Panc1 (cell line): ENCODE results near the gene LONP2. TPM values are rescaled to one million over a fixed set of nuclear protein-coding genes. Genes with fewer than 3 reads are reported as not detected.

Source experiments
- ATAC-seq: fragments of 200-7000 bp; cut with Tn5 transposase; 2 replicates; pipeline ENCODE4 v1.9.1; 2020; ENCODE audit warnings: mild to moderate bottlenecking, moderate library complexity
- BruUV-seq: library from RNA; stranded (reverse); fragments of 400-500 nt; replicated peaks from 2 replicates; lab custom pipeline; 2021; lab: Mats Ljungman, UMichigan
- CTCF ChIA-PET: fragments of 300-600 bp; sonication (Branson Sonifier 250); formaldehyde crosslinking; loops from one replicate; lab custom pipeline; 2022; ENCODE audit warnings: antibody characterized with exemption; lab: Charles Lee
- POLR2A ChIA-PET: fragments of 300-600 bp; sonication (Branson Sonifier 250); formaldehyde crosslinking; loops from one replicate; lab custom pipeline; 2022; ENCODE audit warnings: antibody characterized with exemption; lab: Charles Lee
- DNase-seq: peaks from one replicate; pipeline ENCODE4 v3.0.0-alpha.2; 2010; ENCODE audit warnings: low read depth, low spot score
- H3K27ac ChIP-seq: 2 replicates; pipeline ENCODE4 v1.5.1; 2011; ENCODE audit warnings: mild to moderate bottlenecking, low read length, inconsistent platforms
- H3K27me3 ChIP-seq: fragments of 200-500 bp; sonication (Bioruptor generic); 2 replicates; pipeline ENCODE4 v1.6.0; 2014; ENCODE audit warnings: low read length, inconsistent platforms; ENCODE audit not compliant: control insufficient read depth, insufficient read depth
- H3K36me3 ChIP-seq: fragments of 200-500 bp; sonication (Bioruptor generic); 2 replicates; pipeline ENCODE4 v1.5.1; 2014; ENCODE audit warnings: inconsistent platforms, mild to moderate bottlenecking, low read length, moderate library complexity; ENCODE audit not compliant: control insufficient read depth, insufficient read depth
- H3K4me1 ChIP-seq: 2 replicates; pipeline ENCODE4 v1.5.1; 2011; ENCODE audit warnings: inconsistent platforms, mild to moderate bottlenecking, low read length, moderate library complexity; ENCODE audit not compliant: control insufficient read depth, insufficient read depth
- H3K4me3 ChIP-seq, 2 experiments: 2 replicates each; pipeline ENCODE4 v1.5.1; 2011 to 2012; ENCODE audit warnings: low read depth in 2 of 2, low read length in 2 of 2, mild to moderate bottlenecking in 2 of 2, inconsistent platforms in 1 of 2, moderate library complexity in 1 of 2
- H3K9me3 ChIP-seq: fragments of 200-500 bp; sonication (Bioruptor generic); 2 replicates; pipeline ENCODE4 v1.5.1; 2014; ENCODE audit warnings: low read depth, mild to moderate bottlenecking, inconsistent platforms, low read length, moderate library complexity; ENCODE audit not compliant: control insufficient read depth, insufficient read depth
- CTCF ChIP-seq: fragments of 450-650 bp; IDR thresholded peaks from 2 replicates; pipeline ENCODE4 v1.5.1; 2017; ENCODE audit warnings: mild to moderate bottlenecking
- POLR2AphosphoS5 ChIP-seq: IDR thresholded peaks from 2 replicates; pipeline ENCODE4 v1.6.1; 2012; ENCODE audit warnings: mild to moderate bottlenecking, low read depth, low read length, moderate library complexity
- REST ChIP-seq, 2 experiments: IDR thresholded peaks; 2 replicates each; pipeline ENCODE4 v1.6.1; 2011 to 2012; ENCODE audit warnings: low read depth in 2 of 2, control low read depth in 1 of 2, low read length in 1 of 2, mild to moderate bottlenecking in 1 of 2, moderate library complexity in 1 of 2; ENCODE audit not compliant: insufficient read depth in 1 of 2
- SIN3A ChIP-seq: IDR thresholded peaks from 2 replicates; pipeline ENCODE4 v1.6.1; 2012; ENCODE audit warnings: low read depth, mild to moderate bottlenecking, low read length, moderate library complexity, borderline replicate concordance; ENCODE audit not compliant: insufficient read depth
- TCF7L2 ChIP-seq: IDR thresholded peaks from 2 replicates; pipeline ENCODE4 v1.6.1; 2011; ENCODE audit warnings: mild to moderate bottlenecking, low read depth, low read length, inconsistent platforms
- in situ Hi-C: cut with HindIII; loops from 2 replicates; pipeline ENCODE4 v1.10.0; 2016; ENCODE audit warnings: low sequenced_read_pairs, low pct_unique_long_range_greater_than_20kb
- intact Hi-C: fragments of 100-400 bp; cut with micrococcal nuclease; formaldehyde crosslinking; loops from one replicate; pipeline ENCODE4 v1.10.0; 2022; ENCODE audit not compliant: unreplicated experiment
- total RNA-seq: library from RNA; stranded (reverse); gene quantifications from one replicate; pipeline ENCODE4 v1.2.1, GENCODE V29; 2021; ENCODE audit not compliant: unreplicated experiment

LONP2 gene
- total RNA-seq, 1 experiment from 2014 or later: 22.9 TPM

GRCh38 chr16:48291754-48292153 is 47.7 kb downstream of the LONP2 start:
- TF ChIP-seq SIN3A (no peak), POLR2AphosphoS5 (no peak), TCF7L2 (no peak), CTCF (no peak), REST (IDR thresholded peaks at IDR 0.05; ENCODE audit: insufficient read depth in 1 of 2, low read depth in 2 of 2, low read length in 1 of 2) (no peak)
- Histone ChIP-seq H3K27me3 (no peaks in the 10 kb centered on the region), H3K9me3 (no peaks in the 10 kb centered on the region), H3K27ac (no peak overlapping the region), H3K4me1 (no peaks in the 10 kb centered on the region), H3K4me3 (no peak overlapping the region), H3K36me3 (no peaks in the 10 kb centered on the region)
- ChIA-PET POLR2A (no interaction called here), CTCF (no interaction called here)
- BruUV-seq: no TSS peak
- intact Hi-C loops (no loop called here), in situ Hi-C loops (no loop called here)
- DNase-seq (no peak), ATAC-seq (no peak)

GRCh38 chr16:48292452-48292851 is 48.4 kb downstream of the LONP2 start:
- no peak for ATAC-seq
- no peaks in the 10 kb centered on the region for H3K36me3 ChIP-seq
- no peaks in the 10 kb centered on the region for H3K9me3 ChIP-seq
- intact Hi-C loops (no loop called here), in situ Hi-C loops (no loop called here)
- CTCF ChIA-PET: no interaction called here
- no peaks in the 10 kb centered on the region for H3K27me3 ChIP-seq
- DNase-seq: no peak
- no peak for TF ChIP-seq TCF7L2
- TF ChIP-seq CTCF: no peak
- TF ChIP-seq POLR2AphosphoS5: no peak
- BruUV-seq: no TSS peak
- no peak overlapping the region for H3K27ac ChIP-seq
- no peak overlapping the region for H3K4me3 ChIP-seq
- H3K4me1 ChIP-seq: no peaks in the 10 kb centered on the region
- POLR2A ChIA-PET: no interaction called here

GRCh38 chr16:48294724-48295123 is 50.6 kb downstream of the LONP2 start:
- Histone ChIP-seq H3K27me3 (no peaks in the 10 kb centered on the region), H3K4me1 (no peaks in the 10 kb centered on the region), H3K9me3 (no peaks in the 10 kb centered on the region), H3K4me3 (no peak overlapping the region), H3K27ac (no peak overlapping the region), H3K36me3 (no peaks in the 10 kb centered on the region)
- ChIA-PET CTCF (no interaction called here), POLR2A (no interaction called here)
- BruUV-seq: no TSS peak
- intact Hi-C loops (no loop called here), in situ Hi-C loops (no loop called here)
- TF ChIP-seq REST (IDR thresholded peaks at IDR 0.05; ENCODE audit: insufficient read depth in 1 of 2, low read depth in 2 of 2, low read length in 1 of 2): no peak
- no peak for TF ChIP-seq CTCF
- no peak for TF ChIP-seq POLR2AphosphoS5
- no peak for TF ChIP-seq SIN3A
- no peak for TF ChIP-seq TCF7L2
- DNase-seq (no peak), ATAC-seq (no peak)
